ENCODE measurements around the gene PORCN. TPM values are rescaled to one million over a fixed set of nuclear protein-coding genes. Genes with fewer than 3 reads are reported as not detected.

The PORCN gene
- total RNA-seq, 2 experiments from 2014 or later: 6.9 to 9.0 TPM

Other genes with a start within 250 kb of the PORCN start
- not detected for gene SSX3, start 152.3 kb upstream of the PORCN start, total RNA-seq
- gene SSX4, start 125.5 kb upstream of the PORCN start, total RNA-seq: not detected
- gene SSX4B, start 97.0 kb upstream of the PORCN start, total RNA-seq: not detected
- gene SLC38A5, start 38.7 kb upstream of the PORCN start, total RNA-seq: 10 to 100 TPM; 83.5 to 98.1 TPM
- gene FTSJ1, start 32.8 kb upstream of the PORCN start, total RNA-seq: 10 to 100 TPM; 73.0 to 93.7 TPM
- gene EBP, start 12.8 kb downstream of the PORCN start, total RNA-seq: 100 to 1,000 TPM; 137 to 140 TPM
- 10 to 100 TPM; 13.2 to 15.2 TPM for gene TBC1D25, start 30.7 kb downstream of the PORCN start, total RNA-seq
- 100 to 1,000 TPM; 164 to 202 TPM for gene RBM3, start 65.5 kb downstream of the PORCN start, total RNA-seq
- gene WDR13, start 88.5 kb downstream of the PORCN start, total RNA-seq: 10 to 100 TPM; 27.2 to 39.4 TPM
- 100 to 1,000 TPM in 1 of 2 experiments, 10 to 100 TPM in 1; 85.9 to 102 TPM for gene WAS, start 174.8 kb downstream of the PORCN start, total RNA-seq
- 10 to 100 TPM; 30.8 to 31.7 TPM for gene SUV39H1, start 187.7 kb downstream of the PORCN start, total RNA-seq

Data from activated CD4-positive, alpha-beta T cell treated with anti-CD3 and anti-CD28 coated beads for 36 hours (primary cell).